Loucy (cell line): Measurements from ENCODE around the gene WDR4.

Experiments used
- H2AFZ ChIP-seq: fragments of 200-600 bp; sonication (generic); 2 replicates; pipeline ENCODE4 v1.6.0; 2016; ENCODE audit warnings: antibody characterized with exemption, mild to moderate bottlenecking, low read length, moderate library complexity
- H3F3A ChIP-seq: fragments of 200-600 bp; 2 replicates; pipeline ENCODE4 v1.6.0; 2016; ENCODE audit warnings: antibody characterized with exemption, low read depth, mild to moderate bottlenecking
- H3K27me3 ChIP-seq: fragments of 200-600 bp; sonication (generic); 2 replicates; pipeline ENCODE4 v1.6.1; 2014; ENCODE audit warnings: low read length, mild to moderate bottlenecking; ENCODE audit not compliant: insufficient read depth, poor library complexity, severe bottlenecking
- H3K36me3 ChIP-seq: fragments of 200-600 bp; sonication (generic); 2 replicates; pipeline ENCODE4 v1.6.1; 2016; ENCODE audit warnings: low read length; ENCODE audit not compliant: insufficient read depth
- H3K4me1 ChIP-seq: fragments of 200-600 bp; sonication (generic); 2 replicates; pipeline ENCODE4 v1.5.1; 2014; ENCODE audit warnings: low read length, mild to moderate bottlenecking; ENCODE audit not compliant: insufficient read depth, poor library complexity, severe bottlenecking
- H3K4me2 ChIP-seq: fragments of 200-600 bp; sonication (generic); 2 replicates; pipeline ENCODE4 v1.6.0; 2014; ENCODE audit warnings: antibody characterized with exemption, low read length, low read depth, mild to moderate bottlenecking; ENCODE audit not compliant: poor library complexity, severe bottlenecking
- H3K4me3 ChIP-seq: fragments of 200-600 bp; sonication (generic); 2 replicates; pipeline ENCODE4 v1.5.1; 2014; ENCODE audit warnings: low read length, mild to moderate bottlenecking, mixed read lengths; ENCODE audit not compliant: poor library complexity, severe bottlenecking
- H3K79me2 ChIP-seq: fragments of 200-600 bp; sonication (generic); 2 replicates; pipeline ENCODE4 v1.6.1; 2014; ENCODE audit warnings: low read length; ENCODE audit not compliant: insufficient read depth
- H3K9ac ChIP-seq: fragments of 200-600 bp; sonication (generic); 2 replicates; pipeline ENCODE4 v1.6.0; 2014; ENCODE audit warnings: mild to moderate bottlenecking, low read depth, low read length, moderate library complexity; ENCODE audit not compliant: poor library complexity, severe bottlenecking
- H3K9me2 ChIP-seq: fragments of 200-600 bp; sonication (generic); replicated peaks from 2 replicates; pipeline ENCODE4 v1.6.1; 2016; ENCODE audit warnings: low read depth, low read length, mixed read lengths
- H3K9me3 ChIP-seq: fragments of 200-600 bp; sonication (generic); 2 replicates; pipeline ENCODE4 v1.6.1; 2014; ENCODE audit warnings: mild to moderate bottlenecking, antibody characterized with exemption, low read length, low read depth; ENCODE audit not compliant: insufficient read depth
- H4K20me1 ChIP-seq: fragments of 200-600 bp; sonication (generic); 2 replicates; pipeline ENCODE4 v1.6.0; 2014; ENCODE audit warnings: antibody characterized with exemption, low read length, mild to moderate bottlenecking; ENCODE audit not compliant: insufficient read depth, poor library complexity, severe bottlenecking
- EZH2phosphoT487 ChIP-seq: fragments of 200-600 bp; IDR thresholded peaks from 2 replicates; pipeline ENCODE4 v1.6.1; 2018; ENCODE audit warnings: antibody characterized with exemption, mild to moderate bottlenecking, moderate library complexity, borderline replicate concordance
- TF ChIP-seq, protein P1 (sequence below): fragments of 200-600 bp; sonication (generic); conservative IDR thresholded peaks from 2 replicates; pipeline ENCODE4 v1.5.1; 2014; ENCODE audit warnings: mild to moderate bottlenecking, antibody characterized with exemption, low read length

The WDR4 gene

GRCh38 chr21:42906233-42906632, 26.9 kb upstream of the WDR4 start:
- no peaks in the 10 kb centered on the region for H3K4me1 ChIP-seq
- no peak for TF ChIP-seq EZH2phosphoT487
- TF ChIP-seq, protein P1, sequence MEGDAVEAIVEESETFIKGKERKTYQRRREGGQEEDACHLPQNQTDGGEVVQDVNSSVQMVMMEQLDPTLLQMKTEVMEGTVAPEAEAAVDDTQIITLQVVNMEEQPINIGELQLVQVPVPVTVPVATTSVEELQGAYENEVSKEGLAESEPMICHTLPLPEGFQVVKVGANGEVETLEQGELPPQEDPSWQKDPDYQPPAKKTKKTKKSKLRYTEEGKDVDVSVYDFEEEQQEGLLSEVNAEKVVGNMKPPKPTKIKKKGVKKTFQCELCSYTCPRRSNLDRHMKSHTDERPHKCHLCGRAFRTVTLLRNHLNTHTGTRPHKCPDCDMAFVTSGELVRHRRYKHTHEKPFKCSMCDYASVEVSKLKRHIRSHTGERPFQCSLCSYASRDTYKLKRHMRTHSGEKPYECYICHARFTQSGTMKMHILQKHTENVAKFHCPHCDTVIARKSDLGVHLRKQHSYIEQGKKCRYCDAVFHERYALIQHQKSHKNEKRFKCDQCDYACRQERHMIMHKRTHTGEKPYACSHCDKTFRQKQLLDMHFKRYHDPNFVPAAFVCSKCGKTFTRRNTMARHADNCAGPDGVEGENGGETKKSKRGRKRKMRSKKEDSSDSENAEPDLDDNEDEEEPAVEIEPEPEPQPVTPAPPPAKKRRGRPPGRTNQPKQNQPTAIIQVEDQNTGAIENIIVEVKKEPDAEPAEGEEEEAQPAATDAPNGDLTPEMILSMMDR = no peak
- no peaks in the 10 kb centered on the region for H3K9me3 ChIP-seq
- H3K9ac ChIP-seq = no peak overlapping the region
- no peak overlapping the region for H3K4me3 ChIP-seq
- no peaks in the 10 kb centered on the region for H3K79me2 ChIP-seq
- no peaks in the 10 kb centered on the region for H3K27me3 ChIP-seq
- no peak overlapping the region for H2AFZ ChIP-seq
- H3K9me2 ChIP-seq = no peaks in the 10 kb centered on the region
- H3F3A ChIP-seq = no peaks in the 10 kb centered on the region
- no peaks in the 10 kb centered on the region for H4K20me1 ChIP-seq
- H3K4me2 ChIP-seq = no peak overlapping the region
- H3K36me3 ChIP-seq = peaks cover 38% of the 10 kb centered on the region

- Histone ChIP-seq H3K27me3 (no peaks in the 10 kb centered on the region), H3K4me1 (no peaks in the 10 kb centered on the region), H3K4me3 (no peak overlapping the region)
Observed at GRCh38 chr21:42905195-42905594, 25.9 kb upstream of the WDR4 start.

GRCh38 chr21:42903817-42904216, 24.5 kb upstream of the WDR4 start:
- Histone ChIP-seq H3K9me2 (no peaks in the 10 kb centered on the region), H4K20me1 (no peaks in the 10 kb centered on the region), H3K9me3 (no peaks in the 10 kb centered on the region), H3K4me3 (no peak overlapping the region), H3K9ac (no peak overlapping the region), H3K4me1 (no peaks in the 10 kb centered on the region), H3F3A (no peaks in the 10 kb centered on the region), H2AFZ (no peak overlapping the region), H3K79me2 (no peaks in the 10 kb centered on the region), H3K27me3 (no peaks in the 10 kb centered on the region), H3K4me2 (no peak overlapping the region), H3K36me3 (peaks cover 32% of the 10 kb centered on the region)
- TF ChIP-seq, protein P1 = no peak

More at GRCh38 chr21:42905195-42905594, 25.9 kb upstream of the WDR4 start:
- Histone ChIP-seq H4K20me1 (no peaks in the 10 kb centered on the region), H2AFZ (no peak overlapping the region), H3K9me3 (no peaks in the 10 kb centered on the region), H3K9ac (no peak overlapping the region), H3K9me2 (no peaks in the 10 kb centered on the region), H3K79me2 (no peaks in the 10 kb centered on the region), H3F3A (no peaks in the 10 kb centered on the region), H3K4me2 (no peak overlapping the region), H3K36me3 (peaks cover 38% of the 10 kb centered on the region)
- TF ChIP-seq EZH2phosphoT487 = no peak
- TF ChIP-seq, protein P1 = no peak
